Adrenal gland (tissue), 5 donors: ENCODE measurements around the gene SLC45A3.

Experiments
- POLR2A ChIP-seq, 2 donors: fragments of 450-650 bp; IDR thresholded peaks; one replicate each; pipeline ENCODE4 v1.6.1; 2017; ENCODE audit warnings: antibody characterized with exemption in 2 of 2, mild to moderate bottlenecking in 2 of 2, moderate library complexity in 1 of 2
- TF ChIP-seq, protein P1 (sequence below), 6 experiments: fragments of 450-650 bp in 4 of 6; fragments of 200-600 bp in 2 of 6; sonication (generic) in 1 of 6; IDR thresholded peaks; 1 replicate in 5 of 6; 2 replicates in 1 of 6; pipeline versions ENCODE4 v1.5.1 to v1.8.0; 2016 to 2021; ENCODE audit warnings: antibody characterized with exemption in 6 of 6, mild to moderate bottlenecking in 2 of 6, moderate library complexity in 1 of 6
- donor health status: DM: no; HTN: no; CAD: no.

- TF ChIP-seq, protein P1, sequence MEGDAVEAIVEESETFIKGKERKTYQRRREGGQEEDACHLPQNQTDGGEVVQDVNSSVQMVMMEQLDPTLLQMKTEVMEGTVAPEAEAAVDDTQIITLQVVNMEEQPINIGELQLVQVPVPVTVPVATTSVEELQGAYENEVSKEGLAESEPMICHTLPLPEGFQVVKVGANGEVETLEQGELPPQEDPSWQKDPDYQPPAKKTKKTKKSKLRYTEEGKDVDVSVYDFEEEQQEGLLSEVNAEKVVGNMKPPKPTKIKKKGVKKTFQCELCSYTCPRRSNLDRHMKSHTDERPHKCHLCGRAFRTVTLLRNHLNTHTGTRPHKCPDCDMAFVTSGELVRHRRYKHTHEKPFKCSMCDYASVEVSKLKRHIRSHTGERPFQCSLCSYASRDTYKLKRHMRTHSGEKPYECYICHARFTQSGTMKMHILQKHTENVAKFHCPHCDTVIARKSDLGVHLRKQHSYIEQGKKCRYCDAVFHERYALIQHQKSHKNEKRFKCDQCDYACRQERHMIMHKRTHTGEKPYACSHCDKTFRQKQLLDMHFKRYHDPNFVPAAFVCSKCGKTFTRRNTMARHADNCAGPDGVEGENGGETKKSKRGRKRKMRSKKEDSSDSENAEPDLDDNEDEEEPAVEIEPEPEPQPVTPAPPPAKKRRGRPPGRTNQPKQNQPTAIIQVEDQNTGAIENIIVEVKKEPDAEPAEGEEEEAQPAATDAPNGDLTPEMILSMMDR (IDR thresholded peaks at IDR 0.05) = peak; percentile 59 to 94 (median 88)
- no peak for TF ChIP-seq POLR2A (IDR thresholded peaks at IDR 0.05)
Observed at GRCh38 chr1:205658943-205659581, 21.2 kb downstream of the SLC45A3 start.
